ENCODE results near the gene UBE2L5. TPM values are rescaled to one million over a fixed set of nuclear protein-coding genes. Genes with fewer than 3 reads are reported as not detected.

Gene UBE2L5
- total and polyA plus RNA-seq, 2 of the 8 experiments (the other 6 are each of a cell fraction or from before 2014, with no cell fraction given): not detected

DNA sequence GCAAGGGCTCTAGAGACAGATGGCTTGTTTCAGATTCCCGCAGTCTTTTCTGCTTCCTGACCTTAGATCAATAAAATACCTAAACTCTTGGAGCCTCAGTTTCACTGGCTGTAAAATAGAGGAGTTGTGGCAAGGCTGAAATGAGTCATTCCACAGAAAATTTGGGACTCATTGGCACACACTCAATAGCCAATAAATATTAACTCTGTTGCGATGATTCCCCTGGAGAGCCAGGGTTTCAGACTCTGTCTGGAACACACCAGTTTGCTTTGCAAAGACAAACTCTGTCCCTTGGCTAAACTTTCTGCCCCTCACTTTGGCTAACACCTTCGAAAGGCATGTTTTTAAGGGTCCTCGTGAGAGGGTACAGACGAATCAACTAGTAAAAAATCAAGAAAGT lies 18.1 kb upstream of the UBE2L5 start (continued):
- TF ChIP-seq, protein P1, sequence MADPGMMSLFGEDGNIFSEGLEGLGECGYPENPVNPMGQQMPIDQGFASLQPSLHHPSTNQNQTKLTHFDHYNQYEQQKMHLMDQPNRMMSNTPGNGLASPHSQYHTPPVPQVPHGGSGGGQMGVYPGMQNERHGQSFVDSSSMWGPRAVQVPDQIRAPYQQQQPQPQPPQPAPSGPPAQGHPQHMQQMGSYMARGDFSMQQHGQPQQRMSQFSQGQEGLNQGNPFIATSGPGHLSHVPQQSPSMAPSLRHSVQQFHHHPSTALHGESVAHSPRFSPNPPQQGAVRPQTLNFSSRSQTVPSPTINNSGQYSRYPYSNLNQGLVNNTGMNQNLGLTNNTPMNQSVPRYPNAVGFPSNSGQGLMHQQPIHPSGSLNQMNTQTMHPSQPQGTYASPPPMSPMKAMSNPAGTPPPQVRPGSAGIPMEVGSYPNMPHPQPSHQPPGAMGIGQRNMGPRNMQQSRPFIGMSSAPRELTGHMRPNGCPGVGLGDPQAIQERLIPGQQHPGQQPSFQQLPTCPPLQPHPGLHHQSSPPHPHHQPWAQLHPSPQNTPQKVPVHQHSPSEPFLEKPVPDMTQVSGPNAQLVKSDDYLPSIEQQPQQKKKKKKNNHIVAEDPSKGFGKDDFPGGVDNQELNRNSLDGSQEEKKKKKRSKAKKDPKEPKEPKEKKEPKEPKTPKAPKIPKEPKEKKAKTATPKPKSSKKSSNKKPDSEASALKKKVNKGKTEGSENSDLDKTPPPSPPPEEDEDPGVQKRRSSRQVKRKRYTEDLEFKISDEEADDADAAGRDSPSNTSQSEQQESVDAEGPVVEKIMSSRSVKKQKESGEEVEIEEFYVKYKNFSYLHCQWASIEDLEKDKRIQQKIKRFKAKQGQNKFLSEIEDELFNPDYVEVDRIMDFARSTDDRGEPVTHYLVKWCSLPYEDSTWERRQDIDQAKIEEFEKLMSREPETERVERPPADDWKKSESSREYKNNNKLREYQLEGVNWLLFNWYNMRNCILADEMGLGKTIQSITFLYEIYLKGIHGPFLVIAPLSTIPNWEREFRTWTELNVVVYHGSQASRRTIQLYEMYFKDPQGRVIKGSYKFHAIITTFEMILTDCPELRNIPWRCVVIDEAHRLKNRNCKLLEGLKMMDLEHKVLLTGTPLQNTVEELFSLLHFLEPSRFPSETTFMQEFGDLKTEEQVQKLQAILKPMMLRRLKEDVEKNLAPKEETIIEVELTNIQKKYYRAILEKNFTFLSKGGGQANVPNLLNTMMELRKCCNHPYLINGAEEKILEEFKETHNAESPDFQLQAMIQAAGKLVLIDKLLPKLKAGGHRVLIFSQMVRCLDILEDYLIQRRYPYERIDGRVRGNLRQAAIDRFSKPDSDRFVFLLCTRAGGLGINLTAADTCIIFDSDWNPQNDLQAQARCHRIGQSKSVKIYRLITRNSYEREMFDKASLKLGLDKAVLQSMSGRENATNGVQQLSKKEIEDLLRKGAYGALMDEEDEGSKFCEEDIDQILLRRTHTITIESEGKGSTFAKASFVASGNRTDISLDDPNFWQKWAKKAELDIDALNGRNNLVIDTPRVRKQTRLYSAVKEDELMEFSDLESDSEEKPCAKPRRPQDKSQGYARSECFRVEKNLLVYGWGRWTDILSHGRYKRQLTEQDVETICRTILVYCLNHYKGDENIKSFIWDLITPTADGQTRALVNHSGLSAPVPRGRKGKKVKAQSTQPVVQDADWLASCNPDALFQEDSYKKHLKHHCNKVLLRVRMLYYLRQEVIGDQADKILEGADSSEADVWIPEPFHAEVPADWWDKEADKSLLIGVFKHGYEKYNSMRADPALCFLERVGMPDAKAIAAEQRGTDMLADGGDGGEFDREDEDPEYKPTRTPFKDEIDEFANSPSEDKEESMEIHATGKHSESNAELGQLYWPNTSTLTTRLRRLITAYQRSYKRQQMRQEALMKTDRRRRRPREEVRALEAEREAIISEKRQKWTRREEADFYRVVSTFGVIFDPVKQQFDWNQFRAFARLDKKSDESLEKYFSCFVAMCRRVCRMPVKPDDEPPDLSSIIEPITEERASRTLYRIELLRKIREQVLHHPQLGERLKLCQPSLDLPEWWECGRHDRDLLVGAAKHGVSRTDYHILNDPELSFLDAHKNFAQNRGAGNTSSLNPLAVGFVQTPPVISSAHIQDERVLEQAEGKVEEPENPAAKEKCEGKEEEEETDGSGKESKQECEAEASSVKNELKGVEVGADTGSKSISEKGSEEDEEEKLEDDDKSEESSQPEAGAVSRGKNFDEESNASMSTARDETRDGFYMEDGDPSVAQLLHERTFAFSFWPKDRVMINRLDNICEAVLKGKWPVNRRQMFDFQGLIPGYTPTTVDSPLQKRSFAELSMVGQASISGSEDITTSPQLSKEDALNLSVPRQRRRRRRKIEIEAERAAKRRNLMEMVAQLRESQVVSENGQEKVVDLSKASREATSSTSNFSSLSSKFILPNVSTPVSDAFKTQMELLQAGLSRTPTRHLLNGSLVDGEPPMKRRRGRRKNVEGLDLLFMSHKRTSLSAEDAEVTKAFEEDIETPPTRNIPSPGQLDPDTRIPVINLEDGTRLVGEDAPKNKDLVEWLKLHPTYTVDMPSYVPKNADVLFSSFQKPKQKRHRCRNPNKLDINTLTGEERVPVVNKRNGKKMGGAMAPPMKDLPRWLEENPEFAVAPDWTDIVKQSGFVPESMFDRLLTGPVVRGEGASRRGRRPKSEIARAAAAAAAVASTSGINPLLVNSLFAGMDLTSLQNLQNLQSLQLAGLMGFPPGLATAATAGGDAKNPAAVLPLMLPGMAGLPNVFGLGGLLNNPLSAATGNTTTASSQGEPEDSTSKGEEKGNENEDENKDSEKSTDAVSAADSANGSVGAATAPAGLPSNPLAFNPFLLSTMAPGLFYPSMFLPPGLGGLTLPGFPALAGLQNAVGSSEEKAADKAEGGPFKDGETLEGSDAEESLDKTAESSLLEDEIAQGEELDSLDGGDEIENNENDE (IDR thresholded peaks at IDR 0.05; ENCODE audit: insufficient replicate concordance, low read length): no peak
- TF ChIP-seq, protein P2, sequence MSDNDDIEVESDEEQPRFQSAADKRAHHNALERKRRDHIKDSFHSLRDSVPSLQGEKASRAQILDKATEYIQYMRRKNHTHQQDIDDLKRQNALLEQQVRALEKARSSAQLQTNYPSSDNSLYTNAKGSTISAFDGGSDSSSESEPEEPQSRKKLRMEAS (IDR thresholded peaks at IDR 0.05): no peak
- TF ChIP-seq TBP (IDR thresholded peaks at IDR 0.05; ENCODE audit: low read depth, low read length) (no peak), CTBP2 (IDR thresholded peaks at IDR 0.05; ENCODE audit: borderline replicate concordance, insufficient read depth, insufficient read length, low read length) (no peak)

Measured in H1 (cell line).